ENCODE data around the gene PI4K2B. TPM values are rescaled to one million over a fixed set of nuclear protein-coding genes. Genes with fewer than 3 reads are reported as not detected.
"Not testable (repeated sequence)": the region's sequence is repeated elsewhere in the genome, so short reads cannot be mapped to it uniquely, and the experiment has no call there.

Gene PI4K2B
- polyA plus RNA-seq, 4 donors, result 14.6 to 20.7 (median 18.3) TPM

DNA sequence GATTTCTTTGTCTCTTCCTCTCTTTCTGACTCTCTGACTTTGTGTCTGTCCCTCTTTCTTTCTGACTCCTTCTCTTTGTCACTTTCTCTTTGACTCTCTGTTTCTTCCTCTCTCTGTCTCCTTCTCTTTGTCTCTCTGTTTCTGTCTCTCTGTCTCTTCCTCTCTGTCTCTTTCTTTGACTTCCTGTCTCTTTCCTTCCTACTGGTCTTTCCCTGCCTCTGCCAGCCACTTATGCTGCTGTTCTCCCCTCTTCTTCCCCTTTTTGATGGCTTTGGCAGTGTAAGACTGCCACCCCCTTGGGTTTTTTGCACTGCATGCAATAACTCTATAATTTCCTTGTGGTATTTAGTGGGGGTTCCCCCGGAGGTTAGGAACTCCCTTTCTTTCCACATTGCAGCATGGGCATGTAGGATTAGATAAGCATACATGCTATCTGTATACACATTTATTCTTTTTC is 6.9 kb downstream of the PI4K2B start:
- DNase-seq (ENCODE audit: low read depth in 4 of 4, low spot score in 3 of 4), result not testable (repeated sequence)

DNA sequence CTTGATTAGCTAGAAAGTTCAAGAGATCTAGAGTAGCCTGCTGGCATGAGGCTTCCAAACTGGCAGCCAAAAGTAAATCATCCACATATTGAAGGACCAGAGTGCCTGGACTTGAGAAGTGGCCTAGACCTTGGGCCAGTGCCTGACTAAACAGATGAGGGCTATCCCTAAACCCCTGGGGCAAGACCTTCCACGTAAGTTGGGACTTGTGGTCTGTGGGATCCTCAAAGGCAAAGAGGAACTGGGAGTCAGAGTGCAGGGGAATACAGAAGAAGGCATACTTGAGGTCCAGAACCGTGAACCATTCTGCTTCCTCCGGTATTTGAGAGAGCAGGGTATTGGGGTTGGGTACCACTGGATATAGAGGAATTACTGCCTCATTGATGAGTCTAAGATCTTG is 8.4 kb downstream of the PI4K2B start:
- not testable (repeated sequence) for DNase-seq (ENCODE audit: low read depth in 4 of 4, low spot score in 3 of 4)

DNA sequence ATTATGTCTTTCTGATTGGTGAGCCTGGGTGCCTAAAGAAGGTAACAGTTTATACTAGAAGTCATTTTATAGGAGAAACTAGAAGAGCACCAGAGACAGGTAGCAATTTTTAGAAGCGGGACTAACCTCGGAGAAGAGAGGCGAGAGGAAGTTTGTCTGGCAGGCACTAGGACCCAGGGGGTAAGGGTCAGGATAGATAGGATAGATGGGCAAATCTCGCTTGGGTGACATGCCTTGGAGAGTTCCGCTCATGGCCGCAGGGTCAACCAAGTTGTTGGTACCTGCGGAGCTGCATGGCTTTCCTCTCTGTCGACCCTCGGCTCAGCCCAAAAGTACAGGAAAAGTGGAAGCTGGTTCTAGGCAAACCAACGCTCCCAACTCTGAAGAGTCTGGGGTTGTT is 11.3 kb downstream of the PI4K2B start:
- DNase-seq (ENCODE audit: low read depth in 4 of 4, low spot score in 3 of 4), result no peak

DNA sequence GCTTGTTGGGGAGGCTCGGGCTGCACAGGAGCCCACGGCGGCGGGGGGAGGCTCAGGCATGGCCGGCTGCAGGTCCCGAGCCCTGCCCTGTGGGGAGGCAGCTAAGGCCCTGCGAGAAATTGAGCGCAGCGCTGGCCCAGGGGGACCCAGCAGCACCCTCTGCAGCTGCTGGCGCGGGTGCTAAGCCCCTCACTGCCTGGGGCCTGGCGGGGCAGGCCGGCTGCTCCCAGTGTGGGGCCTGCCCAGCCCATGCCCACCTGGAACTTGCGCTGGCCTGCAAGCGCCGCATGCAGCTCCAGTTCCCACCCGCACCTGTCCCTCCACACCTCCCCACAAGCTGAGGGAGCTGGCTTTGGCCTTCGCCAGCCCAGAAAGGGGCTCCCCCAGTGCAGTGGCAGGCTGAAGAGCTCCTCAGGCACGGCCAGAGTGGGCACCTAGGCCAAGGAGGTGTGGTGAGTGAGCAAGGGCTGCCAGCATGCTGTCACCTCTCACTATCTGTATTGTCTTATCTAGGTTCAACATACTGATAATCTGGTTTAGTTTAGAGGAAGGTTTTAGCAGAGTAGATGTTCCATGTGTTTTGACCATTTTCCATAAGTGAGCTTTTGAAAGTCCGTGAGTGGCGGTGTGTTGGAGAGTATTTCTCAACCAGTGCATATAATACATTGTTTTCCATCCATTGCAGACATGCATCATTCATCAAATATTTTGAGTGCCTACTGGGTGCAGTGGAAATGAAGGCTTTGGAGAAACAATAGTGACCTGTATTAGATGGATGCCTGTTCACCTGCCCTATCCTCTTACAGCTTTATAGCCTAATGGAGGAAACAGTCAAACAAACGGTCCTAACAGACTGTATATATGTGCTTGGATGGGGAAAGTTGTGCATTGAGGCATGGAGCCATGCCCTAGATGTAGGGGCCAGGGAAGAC is 13.1 kb downstream of the PI4K2B start:
- no peak for DNase-seq (ENCODE audit: low read depth in 4 of 4, low spot score in 3 of 4)

DNA sequence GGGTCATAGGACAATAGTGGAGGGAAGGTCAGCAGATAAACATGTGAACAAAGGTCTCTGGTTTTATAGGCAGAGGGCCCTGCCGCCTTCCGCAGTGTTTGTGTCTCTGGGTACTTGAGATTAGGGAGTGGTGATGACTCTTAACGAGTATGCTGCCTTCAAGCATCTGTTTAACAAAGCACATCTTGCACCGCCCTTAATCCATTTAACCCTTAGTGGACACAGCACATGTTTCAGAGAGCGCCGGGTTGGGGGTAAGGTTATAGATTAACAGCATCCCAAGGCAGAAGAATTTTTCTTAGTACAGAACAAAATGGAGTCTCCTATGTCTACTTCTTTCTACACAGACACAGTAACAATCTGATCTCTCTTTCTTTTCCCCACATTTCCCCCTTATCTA is 15.0 kb downstream of the PI4K2B start:
- DNase-seq (ENCODE audit: low read depth in 4 of 4, low spot score in 3 of 4), result not testable (repeated sequence)

DNA sequence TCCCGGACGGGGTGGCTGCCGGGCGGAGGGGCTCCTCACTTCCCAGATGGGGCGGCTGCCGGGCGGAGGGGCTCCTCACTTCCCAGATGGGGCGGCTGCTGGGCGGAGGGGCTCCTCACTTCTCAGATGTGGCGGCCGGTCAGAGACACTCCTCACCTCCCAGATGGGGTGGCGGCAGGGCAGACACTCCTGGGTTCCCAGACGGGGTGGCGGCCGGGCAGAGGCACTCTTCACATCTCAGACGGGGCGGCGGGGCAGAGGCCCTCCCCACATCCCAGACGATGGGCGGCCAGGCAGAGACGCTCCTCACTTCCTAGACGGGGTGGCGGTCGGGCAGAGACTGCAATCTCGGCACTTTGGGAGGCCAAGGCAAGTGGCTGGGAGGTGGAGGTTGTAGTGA is 15.7 kb downstream of the PI4K2B start:
- DNase-seq (ENCODE audit: low read depth in 4 of 4, low spot score in 3 of 4), result not testable (repeated sequence)

DNA sequence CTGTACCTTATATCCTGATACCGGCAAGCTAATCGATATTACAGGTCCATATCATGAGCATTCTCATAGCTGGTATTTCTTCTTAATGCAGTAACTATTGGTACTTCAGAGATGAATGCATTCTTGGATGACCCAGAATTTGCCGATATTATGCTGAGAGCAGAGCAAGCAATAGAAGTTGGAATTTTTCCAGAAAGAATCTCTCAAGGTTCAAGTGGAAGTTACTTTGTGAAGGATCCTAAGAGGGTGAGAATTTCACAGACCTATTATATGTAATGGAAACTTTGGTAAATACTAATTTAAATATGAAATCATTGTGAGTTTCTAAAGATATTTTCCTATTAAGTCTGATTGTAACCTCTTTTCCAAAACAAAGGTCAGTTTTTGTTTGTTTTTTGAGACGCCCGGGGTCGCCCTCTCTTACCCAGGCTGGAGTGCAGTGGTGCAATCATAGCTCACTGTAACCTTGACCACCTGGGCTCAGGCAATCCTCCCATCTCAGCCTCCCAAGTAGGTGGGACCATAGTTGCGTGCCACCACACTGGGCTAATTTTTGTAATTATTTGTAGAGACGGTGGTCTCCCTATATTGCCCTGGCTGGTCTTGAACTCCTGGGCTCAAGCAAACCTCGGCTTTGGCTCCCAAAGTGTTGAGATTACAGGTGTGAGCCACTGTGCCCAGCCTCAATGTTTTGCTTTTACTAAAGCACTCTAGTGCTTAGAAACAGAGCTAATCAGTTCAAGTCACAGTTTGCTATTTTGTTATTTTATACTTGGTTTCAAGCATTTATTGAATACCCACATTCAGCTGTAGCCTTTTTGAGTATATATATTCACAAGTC is 18.6 kb downstream of the PI4K2B start:
- DNase-seq (ENCODE audit: low read depth in 4 of 4, low spot score in 3 of 4), result no peak

DNA sequence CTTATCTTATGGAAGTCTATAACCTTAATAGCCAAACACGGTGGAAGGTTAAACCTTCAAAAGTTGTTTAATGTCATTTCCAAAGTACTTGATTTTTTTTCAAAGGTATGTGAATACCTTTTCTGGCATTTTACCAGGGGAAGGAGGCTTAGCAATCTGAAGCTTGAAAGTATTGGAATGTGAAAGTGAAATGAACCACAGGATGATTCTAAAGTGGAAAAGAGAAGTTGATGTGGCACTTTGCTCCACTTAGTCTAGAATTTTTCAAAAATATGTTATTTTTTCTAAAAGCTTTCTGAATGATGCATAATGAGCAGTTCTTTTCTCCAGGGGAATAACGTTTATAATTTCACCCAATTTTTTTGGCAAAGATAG is 19.2 kb downstream of the PI4K2B start:
- no peak for DNase-seq (ENCODE audit: low read depth in 4 of 4, low spot score in 3 of 4)

DNA sequence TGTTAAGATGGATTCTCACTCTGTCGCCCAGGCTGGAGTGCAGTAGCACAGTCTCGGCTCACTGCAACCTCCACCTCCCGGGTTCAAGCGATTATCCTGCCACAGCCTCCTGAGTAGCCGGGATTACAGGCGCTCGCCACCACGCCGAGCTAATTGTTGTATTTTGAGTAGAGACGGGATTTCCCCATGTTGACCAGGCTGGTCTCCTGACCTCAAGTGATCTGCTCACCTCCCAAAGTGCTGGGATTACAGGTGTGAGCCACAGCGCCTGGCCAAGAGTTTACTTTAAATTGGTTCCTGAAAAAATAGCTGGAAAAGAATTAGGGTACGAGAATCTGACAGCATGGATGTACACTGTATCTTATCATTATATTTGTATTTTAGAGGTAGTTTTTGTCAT is 20.0 kb downstream of the PI4K2B start:
- DNase-seq (ENCODE audit: low read depth in 4 of 4, low spot score in 3 of 4), result not testable (repeated sequence)

DNA sequence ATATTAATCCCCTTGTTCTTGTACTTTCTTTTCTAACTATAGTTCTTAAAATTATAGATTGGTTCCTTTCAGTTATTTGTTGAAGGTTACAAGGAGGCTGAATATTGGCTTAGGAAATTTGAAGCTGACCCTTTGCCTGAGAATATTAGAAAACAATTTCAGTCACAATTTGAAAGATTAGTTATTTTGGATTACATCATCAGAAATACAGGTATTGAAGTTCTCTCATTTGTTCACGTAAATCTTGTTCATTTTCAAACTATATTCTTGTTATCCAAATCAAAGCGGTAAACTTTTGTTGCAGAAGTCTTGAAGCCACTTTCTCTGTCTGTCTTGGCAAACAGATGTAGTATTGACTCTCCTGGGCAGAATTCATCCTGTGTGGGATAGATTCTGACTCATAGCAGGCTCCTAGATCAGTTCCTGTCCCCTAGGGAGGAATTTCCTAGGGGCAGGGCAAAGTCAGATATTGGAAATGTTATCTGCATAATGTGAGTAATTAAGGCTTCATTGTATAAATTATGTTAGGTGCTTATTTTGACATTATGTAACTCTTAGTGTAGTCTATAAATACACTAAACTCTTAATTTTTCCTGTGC is 25.2 kb downstream of the PI4K2B start:
- DNase-seq (ENCODE audit: low read depth in 4 of 4, low spot score in 3 of 4), result no peak

DNA sequence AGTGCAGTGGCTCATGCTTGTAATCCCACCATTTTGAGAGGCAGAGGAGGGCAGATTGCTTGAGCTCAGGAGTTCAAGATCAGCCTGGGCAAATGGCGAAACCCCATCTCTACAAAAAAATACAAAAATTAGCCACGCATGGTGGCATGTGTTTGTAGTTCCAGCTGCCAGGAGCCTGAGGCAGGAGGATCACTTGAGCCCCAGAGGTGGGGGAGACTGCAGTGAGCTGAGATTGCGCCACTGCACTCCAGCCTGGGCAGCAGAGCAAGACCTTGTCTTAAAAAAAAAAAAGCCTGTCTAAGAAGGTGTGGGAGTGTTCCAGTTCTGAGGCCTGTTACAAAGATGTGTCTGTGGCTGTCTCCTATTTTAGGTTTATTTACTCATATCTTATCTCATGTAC is 38.0 kb downstream of the PI4K2B start:
- no peak for DNase-seq (ENCODE audit: low read depth in 4 of 4, low spot score in 3 of 4)

DNA sequence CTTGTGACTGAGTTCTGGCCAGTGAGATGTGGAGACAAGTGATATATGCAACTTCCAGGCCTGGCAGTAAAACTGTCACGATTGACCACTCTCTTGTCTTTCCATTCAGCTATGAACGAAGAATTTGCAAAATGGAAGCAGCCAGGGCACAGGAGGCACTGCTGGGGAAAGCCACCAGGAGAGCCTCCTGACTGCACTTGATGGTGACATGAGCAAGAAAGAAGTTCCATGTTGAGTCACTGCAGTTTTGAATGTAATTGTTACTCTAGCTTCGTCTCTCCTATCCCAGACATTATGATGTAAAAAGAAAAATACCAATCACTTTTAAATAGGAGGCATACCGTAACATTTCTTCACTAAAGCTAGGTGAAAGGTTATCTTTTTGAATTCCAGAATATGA is 46.4 kb downstream of the PI4K2B start:
- no peak for DNase-seq (ENCODE audit: low read depth in 4 of 4, low spot score in 3 of 4)

DNA sequence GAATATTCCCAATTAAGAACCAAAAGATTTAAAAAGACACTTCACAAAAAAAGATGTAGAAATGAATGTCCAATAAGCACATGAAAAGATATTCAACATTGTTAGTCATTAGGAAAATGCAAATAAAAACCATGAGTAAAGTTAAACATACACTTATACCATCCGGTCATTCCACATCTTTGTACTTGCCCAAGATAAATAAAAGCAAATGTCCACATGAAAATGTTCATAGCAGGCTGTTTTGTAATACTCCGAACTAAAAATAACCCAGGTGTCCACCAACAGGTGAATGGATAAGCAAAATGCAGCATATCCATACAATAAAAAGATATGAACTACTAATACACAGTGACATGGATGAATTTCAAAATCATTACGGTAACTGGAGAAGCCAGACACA is 50.1 kb downstream of the PI4K2B start:
- DNase-seq (ENCODE audit: low read depth in 4 of 4, low spot score in 3 of 4), result no peak

DNA sequence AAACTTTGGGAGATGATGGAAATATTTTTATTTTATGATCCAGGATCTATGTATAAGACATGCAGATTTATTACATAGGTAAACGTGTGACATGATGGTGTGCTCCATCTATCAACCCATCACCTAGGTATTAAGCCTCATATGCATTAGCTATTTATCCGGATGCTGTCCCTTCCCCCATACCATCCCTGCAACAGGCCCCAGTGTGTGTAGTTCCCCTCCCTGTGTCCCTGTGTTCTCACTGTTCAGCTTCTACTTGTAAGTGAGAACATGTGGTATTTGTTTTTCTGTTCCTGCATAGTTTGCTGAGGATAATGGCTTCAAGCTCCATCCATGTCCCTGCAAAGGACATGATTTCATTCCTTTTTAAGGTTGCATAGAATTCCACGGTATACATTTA is 50.6 kb downstream of the PI4K2B start:
- no peak for DNase-seq (ENCODE audit: low read depth in 4 of 4, low spot score in 3 of 4)

DNA sequence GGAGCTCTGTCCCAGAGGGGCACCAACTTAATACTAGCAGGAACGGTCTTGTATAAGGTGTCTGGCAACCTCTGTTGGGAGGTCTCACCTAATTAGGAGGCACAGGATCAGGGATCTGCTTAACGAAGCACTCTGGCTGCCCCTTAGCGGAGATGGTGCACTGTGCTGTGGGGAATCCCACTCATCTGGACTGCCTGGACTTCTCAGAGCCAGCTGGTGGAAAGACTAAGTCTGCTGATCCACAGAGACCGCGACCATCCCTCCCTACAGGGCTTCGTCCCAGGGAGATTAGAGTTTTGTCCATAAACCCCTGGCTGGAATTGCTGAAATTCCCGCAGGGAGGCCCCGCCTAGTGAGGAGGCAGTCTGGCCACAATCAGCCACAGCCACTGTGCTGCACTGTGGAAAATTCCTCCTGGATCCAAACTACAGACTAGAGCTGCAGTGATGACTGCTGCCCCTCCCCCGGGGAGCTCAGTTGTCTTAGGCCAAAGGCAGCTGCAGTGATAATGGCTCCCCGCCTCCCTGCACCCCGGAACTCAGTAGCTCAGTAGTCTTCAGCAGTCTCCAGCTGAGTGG is 56.7 kb downstream of the PI4K2B start:
- no peak for DNase-seq (ENCODE audit: low read depth in 4 of 4, low spot score in 3 of 4)

DNA sequence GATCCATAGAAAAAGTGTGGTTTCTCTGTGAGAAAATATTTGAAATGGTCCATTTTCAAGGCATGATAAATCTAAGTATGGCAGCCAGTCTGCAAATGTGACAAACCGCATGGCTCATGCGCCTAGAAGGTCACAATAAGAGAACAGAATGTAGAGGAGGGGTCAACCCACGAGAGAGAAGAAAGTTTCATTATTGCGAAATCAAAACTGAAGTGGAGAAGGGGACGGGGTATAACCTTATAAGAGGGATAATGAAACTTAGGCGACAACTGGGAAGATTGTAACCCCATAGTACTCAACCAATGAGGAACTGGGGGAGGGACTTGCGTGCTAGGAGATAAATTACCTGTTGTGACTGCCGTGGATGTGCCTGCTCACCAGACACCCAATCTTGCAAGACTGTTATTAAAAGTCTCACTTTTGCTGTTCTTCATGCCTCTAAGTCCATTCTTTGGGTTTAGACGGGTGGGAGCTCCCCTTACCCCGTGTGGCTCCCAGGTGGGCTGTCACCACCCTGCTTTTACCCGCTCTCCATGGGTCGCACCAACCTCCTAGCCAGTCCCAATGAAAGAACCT is 57.4 kb downstream of the PI4K2B start:
- no peak for DNase-seq (ENCODE audit: low read depth in 4 of 4, low spot score in 3 of 4)

DNA sequence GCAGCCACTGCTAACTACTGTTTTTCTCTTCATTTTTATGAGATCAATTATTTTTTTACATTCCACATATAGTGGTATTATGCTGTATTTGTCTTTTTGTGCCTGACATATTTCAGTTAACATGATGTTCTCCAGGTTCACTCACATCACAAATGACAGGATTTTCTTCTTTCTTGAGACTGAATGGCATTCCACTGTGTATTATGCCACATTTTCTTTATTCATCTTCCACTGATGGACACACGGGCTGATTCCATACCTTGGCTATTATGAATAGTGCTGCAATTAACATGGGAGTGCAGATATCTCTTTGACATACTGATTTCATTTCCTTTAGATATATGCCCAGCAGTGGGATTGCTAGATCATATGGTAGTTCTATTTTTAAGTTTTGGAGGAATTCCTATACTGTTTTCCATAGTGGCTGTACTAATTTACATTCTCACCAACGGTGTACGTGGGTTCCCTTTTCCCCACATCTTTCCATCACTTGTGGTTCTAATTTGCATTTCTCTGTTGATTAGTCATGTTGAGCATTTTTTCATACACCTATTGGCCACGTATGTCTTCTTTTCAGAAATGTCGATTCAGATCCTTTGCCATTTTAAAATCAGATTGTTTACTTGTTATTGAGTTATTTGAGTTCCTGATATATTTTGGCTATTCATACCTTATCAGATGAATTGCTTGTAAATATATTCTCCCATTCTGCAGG is 63.9 kb downstream of the PI4K2B start:
- no peak for DNase-seq (ENCODE audit: low read depth in 4 of 4, low spot score in 3 of 4)

DNA sequence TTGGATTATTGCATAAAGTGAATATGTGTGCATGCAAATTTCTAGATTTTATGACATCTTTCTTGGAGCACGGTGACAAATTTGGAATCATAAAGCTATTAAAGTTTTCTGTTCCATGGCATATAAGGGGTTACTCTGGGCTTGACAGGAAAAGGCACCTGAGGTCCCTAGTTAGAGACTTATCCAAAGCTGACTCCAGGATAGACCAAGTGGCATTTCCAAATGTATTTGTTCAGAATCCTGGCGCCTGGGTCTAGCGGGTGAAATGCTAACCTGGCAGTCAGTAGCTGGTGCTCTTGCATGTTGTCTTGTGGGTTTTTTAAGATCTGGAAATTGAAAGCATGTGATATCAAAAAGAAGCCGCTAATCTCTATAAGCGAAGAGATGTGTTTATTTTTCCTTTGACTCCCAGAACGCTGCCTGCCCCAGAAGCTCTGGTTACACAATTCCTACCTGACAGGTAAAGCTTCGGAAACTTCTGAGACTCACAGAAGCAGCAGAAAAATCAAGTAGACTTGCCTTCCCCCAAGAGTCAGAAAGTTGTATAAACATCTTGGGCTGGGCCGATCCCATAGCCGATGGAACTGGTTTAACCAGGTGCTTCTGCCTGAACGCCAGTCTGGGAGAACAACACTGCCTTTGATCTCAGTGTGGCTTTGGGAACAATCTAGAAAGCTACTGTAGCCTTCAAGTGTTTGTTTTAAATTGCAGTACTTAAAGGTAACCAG is 65.8 kb downstream of the PI4K2B start:
- DNase-seq (ENCODE audit: low read depth in 4 of 4, low spot score in 3 of 4), result peak in 1 of 4 donors; percentile 20

DNA sequence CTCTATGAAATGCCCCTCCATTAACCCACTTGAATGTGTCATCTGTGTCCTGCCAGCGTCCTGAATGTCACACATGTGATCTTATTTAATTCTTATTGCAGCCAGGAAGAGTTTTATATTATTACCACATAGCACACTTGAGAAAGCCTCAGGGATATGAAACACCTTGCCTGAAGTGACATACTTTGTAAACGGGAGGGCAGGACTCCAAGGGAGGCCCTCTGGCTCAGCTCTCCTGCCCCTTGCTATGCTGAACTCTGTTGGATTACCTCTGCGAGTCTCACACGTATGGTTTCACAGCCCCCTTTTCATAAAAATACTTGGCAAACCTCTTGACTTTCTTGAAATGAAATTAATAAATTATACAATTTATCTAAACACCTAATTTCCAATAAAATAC is 67.6 kb downstream of the PI4K2B start:
- no peak for DNase-seq (ENCODE audit: low read depth in 4 of 4, low spot score in 3 of 4)

Measured in right renal pelvis (tissue), 4 donors.